T-helper 17 cell (primary cell): ENCODE results near the gene POLD3. TPM values are rescaled to one million over a fixed set of nuclear protein-coding genes. Genes with fewer than 3 reads are reported as not detected.

Experiments used
- ATAC-seq: fragments of 150-1000 bp; cut with Tn5 transposase; 2 replicates; pipeline ENCODE4 v1.10.0; 2021; ENCODE audit warnings: mild to moderate bottlenecking, moderate library complexity
- DNase-seq, 3 donors: peaks; one replicate each; pipeline versions ENCODE4 v3.0.0 to v3.0.0-alpha.2; 2020 to 2021
- H3K9me3 ChIP-seq: one replicate; pipeline ENCODE4 v1.7.0; 2013; ENCODE audit warnings: low read length, mild to moderate bottlenecking; ENCODE audit not compliant: control insufficient read depth, poor library complexity, severe bottlenecking
- H3K27ac Mint-ChIP-seq: one replicate; pipeline ENCODE4 v1.8.0; 2022; ENCODE audit warnings: mild to moderate bottlenecking, moderate library complexity, mixed read lengths
- H3K27me3 Mint-ChIP-seq: one replicate; pipeline ENCODE4 v1.8.0; 2022; ENCODE audit warnings: mixed read lengths
- H3K36me3 Mint-ChIP-seq: one replicate; pipeline ENCODE4 v1.8.0; 2022; ENCODE audit warnings: low read depth, mixed read lengths
- H3K4me1 Mint-ChIP-seq: one replicate; pipeline ENCODE4 v1.8.0; 2022; ENCODE audit warnings: mild to moderate bottlenecking, mixed read lengths
- H3K4me3 Mint-ChIP-seq: one replicate; pipeline ENCODE4 v1.8.0; 2022; ENCODE audit warnings: mild to moderate bottlenecking, moderate library complexity, mixed read lengths
- total RNA-seq, 4 donors: library from RNA in 2 of 4; stranded (reverse) in 2 of 4; gene quantifications; one replicate each; pipeline ENCODE4 v1.2.3 and lab custom pipeline; 2022 to 2026

Gene POLD3
- total RNA-seq, 2 donors from 2014 or later: 10.8 to 11.1 TPM

- H3K27me3 Mint-ChIP-seq: no peaks in the 10 kb centered on the region
- no peak overlapping the region for H3K4me3 Mint-ChIP-seq
- no peak for DNase-seq
- ATAC-seq: no peak
- H3K9me3 ChIP-seq: no peaks in the 10 kb centered on the region
- peaks cover 6% of the 10 kb centered on the region for H3K36me3 Mint-ChIP-seq
- no peak overlapping the region for H3K27ac Mint-ChIP-seq
- peaks cover 5% of the 10 kb centered on the region for H3K4me1 Mint-ChIP-seq
Observed at GRCh38 chr11:74602637-74603556, 10.5 kb downstream of the POLD3 start.

GRCh38 chr11:74603845-74604244, 11.5 kb downstream of the POLD3 start:
- H3K27ac Mint-ChIP-seq: no peak overlapping the region
- H3K4me3 Mint-ChIP-seq: no peak overlapping the region
- H3K9me3 ChIP-seq: no peaks in the 10 kb centered on the region
- ATAC-seq: no peak
- no peak for DNase-seq
- H3K36me3 Mint-ChIP-seq: peaks cover 6% of the 10 kb centered on the region
- H3K4me1 Mint-ChIP-seq: peaks cover 5% of the 10 kb centered on the region
- no peaks in the 10 kb centered on the region for H3K27me3 Mint-ChIP-seq

GRCh38 chr11:74604311-74604710, 11.9 kb downstream of the POLD3 start:
- Mint-ChIP-seq H3K36me3 (peaks cover 6% of the 10 kb centered on the region), H3K27me3 (no peaks in the 10 kb centered on the region), H3K27ac (peak overlapping the region; percentile 37), H3K4me3 (no peak overlapping the region), H3K4me1 (peaks cover 5% of the 10 kb centered on the region)
- ATAC-seq (no peak), DNase-seq (no peak)
- H3K9me3 ChIP-seq: no peaks in the 10 kb centered on the region

- H3K27ac Mint-ChIP-seq: no peak overlapping the region
- ATAC-seq (no peak), DNase-seq (no peak)
- no peak overlapping the region for H3K4me3 Mint-ChIP-seq
- H3K27me3 Mint-ChIP-seq: no peaks in the 10 kb centered on the region
- no peaks in the 10 kb centered on the region for H3K9me3 ChIP-seq
- peaks cover 8% of the 10 kb centered on the region for H3K36me3 Mint-ChIP-seq
- H3K4me1 Mint-ChIP-seq: peaks cover 7% of the 10 kb centered on the region
Observed at GRCh38 chr11:74605403-74605802, 13.0 kb downstream of the POLD3 start.

- H3K4me1 Mint-ChIP-seq: peaks cover 7% of the 10 kb centered on the region
- H3K4me3 Mint-ChIP-seq: no peak overlapping the region
- ATAC-seq (no peak), DNase-seq (no peak)
- H3K27ac Mint-ChIP-seq: no peak overlapping the region
- no peaks in the 10 kb centered on the region for H3K9me3 ChIP-seq
- H3K27me3 Mint-ChIP-seq: no peaks in the 10 kb centered on the region
- H3K36me3 Mint-ChIP-seq: peaks cover 10% of the 10 kb centered on the region
Observed at GRCh38 chr11:74608431-74608830, 16.0 kb downstream of the POLD3 start.

- Mint-ChIP-seq H3K36me3 (peaks cover 4% of the 10 kb centered on the region), H3K27ac (no peak overlapping the region), H3K4me3 (no peak overlapping the region), H3K4me1 (peaks cover 2% of the 10 kb centered on the region), H3K27me3 (no peaks in the 10 kb centered on the region)
- no peak for ATAC-seq
- H3K9me3 ChIP-seq: no peaks in the 10 kb centered on the region
- DNase-seq: no peak
Observed at GRCh38 chr11:74611369-74611861, 19.0 kb downstream of the POLD3 start.

GRCh38 chr11:74612877-74613276, 20.5 kb downstream of the POLD3 start:
- H3K4me3 Mint-ChIP-seq: no peak overlapping the region
- ATAC-seq (no peak), DNase-seq (no peak)
- H3K4me1 Mint-ChIP-seq: peaks cover 2% of the 10 kb centered on the region
- no peak overlapping the region for H3K27ac Mint-ChIP-seq
- no peaks in the 10 kb centered on the region for H3K27me3 Mint-ChIP-seq
- H3K36me3 Mint-ChIP-seq: peaks cover 4% of the 10 kb centered on the region
- no peaks in the 10 kb centered on the region for H3K9me3 ChIP-seq

- H3K9me3 ChIP-seq: no peaks in the 10 kb centered on the region
- Mint-ChIP-seq H3K27me3 (no peaks in the 10 kb centered on the region), H3K27ac (no peak overlapping the region), H3K4me1 (no peaks in the 10 kb centered on the region), H3K4me3 (no peak overlapping the region), H3K36me3 (peaks cover 4% of the 10 kb centered on the region)
- no peak for ATAC-seq
- DNase-seq: no peak
Observed at GRCh38 chr11:74615311-74615710, 22.9 kb downstream of the POLD3 start.

GRCh38 chr11:74615988-74616387, 23.6 kb downstream of the POLD3 start:
- DNase-seq (no peak), ATAC-seq (no peak)
- no peaks in the 10 kb centered on the region for H3K9me3 ChIP-seq
- Mint-ChIP-seq H3K4me3 (no peak overlapping the region), H3K27me3 (no peaks in the 10 kb centered on the region), H3K27ac (no peak overlapping the region), H3K4me1 (no peaks in the 10 kb centered on the region), H3K36me3 (peaks cover 4% of the 10 kb centered on the region)

- no peak overlapping the region for H3K27ac Mint-ChIP-seq
- no peaks in the 10 kb centered on the region for H3K27me3 Mint-ChIP-seq
- H3K9me3 ChIP-seq: no peaks in the 10 kb centered on the region
- ATAC-seq: no peak
- no peak for DNase-seq
- peaks cover 5% of the 10 kb centered on the region for H3K36me3 Mint-ChIP-seq
- no peaks in the 10 kb centered on the region for H3K4me1 Mint-ChIP-seq
- H3K4me3 Mint-ChIP-seq: no peak overlapping the region
Observed at GRCh38 chr11:74620531-74620930, 28.1 kb downstream of the POLD3 start.

GRCh38 chr11:74626130-74626529, 33.7 kb downstream of the POLD3 start:
- ATAC-seq (no peak), DNase-seq (no peak)
- Mint-ChIP-seq H3K4me3 (no peak overlapping the region), H3K27me3 (no peaks in the 10 kb centered on the region), H3K4me1 (peaks cover 3% of the 10 kb centered on the region), H3K27ac (no peak overlapping the region), H3K36me3 (peaks cover 10% of the 10 kb centered on the region)
- no peaks in the 10 kb centered on the region for H3K9me3 ChIP-seq

GRCh38 chr11:74626604-74627003, 34.2 kb downstream of the POLD3 start:
- Mint-ChIP-seq H3K4me3 (no peak overlapping the region), H3K36me3 (peaks cover 10% of the 10 kb centered on the region), H3K27me3 (no peaks in the 10 kb centered on the region), H3K27ac (no peak overlapping the region), H3K4me1 (peaks cover 3% of the 10 kb centered on the region)
- no peak for ATAC-seq
- no peaks in the 10 kb centered on the region for H3K9me3 ChIP-seq
- DNase-seq: no peak

GRCh38 chr11:74627381-74627780, 35.0 kb downstream of the POLD3 start:
- DNase-seq (no peak), ATAC-seq (no peak)
- Mint-ChIP-seq H3K27ac (no peak overlapping the region), H3K27me3 (no peaks in the 10 kb centered on the region), H3K36me3 (peaks cover 12% of the 10 kb centered on the region), H3K4me1 (peaks cover 3% of the 10 kb centered on the region), H3K4me3 (no peak overlapping the region)
- H3K9me3 ChIP-seq: no peaks in the 10 kb centered on the region

GRCh38 chr11:74630043-74630442, 37.7 kb downstream of the POLD3 start:
- no peak overlapping the region for H3K27ac Mint-ChIP-seq
- no peak overlapping the region for H3K4me3 Mint-ChIP-seq
- H3K4me1 Mint-ChIP-seq: peaks cover 3% of the 10 kb centered on the region
- H3K9me3 ChIP-seq: no peaks in the 10 kb centered on the region
- peaks cover 14% of the 10 kb centered on the region for H3K36me3 Mint-ChIP-seq
- DNase-seq: no peak
- ATAC-seq: no peak
- no peaks in the 10 kb centered on the region for H3K27me3 Mint-ChIP-seq
